ENCODE results near the gene ARHGAP21. TPM values are rescaled to one million over a fixed set of nuclear protein-coding genes. Genes with fewer than 3 reads are reported as not detected.
A peak's percentile ranks its signal among the peaks of the same experiment; 100 is the strongest.

Gene ARHGAP21
- total and polyA plus RNA-seq, 3 experiments from 2014 or later, result 3.4 to 33.7 (median 30.9) TPM

DNA sequence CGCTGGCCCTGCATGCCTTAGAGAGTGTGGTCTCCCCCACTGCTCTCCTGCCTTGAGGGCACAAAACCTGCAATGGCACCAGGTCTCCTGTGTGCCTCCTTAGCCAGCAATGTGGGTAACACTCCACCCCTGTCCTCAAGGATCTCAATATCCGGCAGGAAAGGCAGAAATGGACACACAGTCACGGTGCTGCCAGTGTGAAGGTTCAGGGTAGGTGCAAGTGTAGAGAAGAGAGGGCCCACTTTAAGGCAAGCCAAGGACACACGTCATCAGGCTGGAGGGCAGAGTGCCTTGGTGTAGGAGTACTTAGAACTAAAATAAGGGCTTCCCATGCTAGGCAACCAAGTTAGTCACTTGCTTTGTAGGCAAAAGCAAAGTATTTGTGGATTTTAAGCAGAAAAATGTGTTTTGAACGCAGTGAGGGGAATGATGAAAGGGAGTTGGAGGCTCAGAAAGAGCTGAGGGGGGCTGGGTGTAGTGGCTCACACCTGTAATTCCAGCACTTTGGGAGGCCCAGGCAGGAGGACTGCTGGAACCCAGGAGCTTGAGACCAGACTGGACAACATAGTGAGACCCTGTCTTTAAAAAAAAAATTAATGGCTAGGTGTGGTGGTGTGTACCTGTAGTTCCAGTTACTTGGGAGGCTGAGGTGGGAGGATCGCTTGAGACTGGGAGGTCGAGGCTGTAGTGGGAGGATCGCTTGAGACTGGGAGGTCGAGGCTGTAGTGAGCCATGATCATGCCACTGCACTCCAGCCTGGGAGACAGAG is 152.8 kb downstream of the ARHGAP21 start:
- no peaks in the 10 kb centered on the region for H3K36me3 ChIP-seq (ENCODE audit: insufficient read depth, low read length)
- POLR2A ChIA-PET, result no interaction called here
- no peaks in the 10 kb centered on the region for H3K27me3 ChIP-seq (ENCODE audit: insufficient read depth, low read length, poor library complexity, severe bottlenecking)
- peaks cover 0 to 9% (median 4%) of the 10 kb centered on the region in 3 donors for H3K4me1 Mint-ChIP-seq
- peak overlapping the region; percentile 67 for H3K27ac ChIP-seq (ENCODE audit: low read depth, low read length)
- no peak for DNase-seq
- no peak overlapping the region for H3K4me3 ChIP-seq (ENCODE audit: low read length)
- no peaks in the 10 kb centered on the region for H3K9me3 ChIP-seq (ENCODE audit: low read length)
- H3K27ac Mint-ChIP-seq, result no peak overlapping the region
- H3K27me3 Mint-ChIP-seq, result peaks cover 20 to 58% of the 10 kb centered on the region in 2 donors
- CTCF ChIA-PET, result no interaction called here
- no peaks in the 10 kb centered on the region for H3K4me1 ChIP-seq (ENCODE audit: insufficient read depth, low read length)
- H3K36me3 Mint-ChIP-seq, result peaks cover 0 to 3% (median 0%) of the 10 kb centered on the region in 3 donors
- H3K9me3 Mint-ChIP-seq, result no peaks in the 10 kb centered on the region
- no peak overlapping the region for H3K4me3 Mint-ChIP-seq

DNA sequence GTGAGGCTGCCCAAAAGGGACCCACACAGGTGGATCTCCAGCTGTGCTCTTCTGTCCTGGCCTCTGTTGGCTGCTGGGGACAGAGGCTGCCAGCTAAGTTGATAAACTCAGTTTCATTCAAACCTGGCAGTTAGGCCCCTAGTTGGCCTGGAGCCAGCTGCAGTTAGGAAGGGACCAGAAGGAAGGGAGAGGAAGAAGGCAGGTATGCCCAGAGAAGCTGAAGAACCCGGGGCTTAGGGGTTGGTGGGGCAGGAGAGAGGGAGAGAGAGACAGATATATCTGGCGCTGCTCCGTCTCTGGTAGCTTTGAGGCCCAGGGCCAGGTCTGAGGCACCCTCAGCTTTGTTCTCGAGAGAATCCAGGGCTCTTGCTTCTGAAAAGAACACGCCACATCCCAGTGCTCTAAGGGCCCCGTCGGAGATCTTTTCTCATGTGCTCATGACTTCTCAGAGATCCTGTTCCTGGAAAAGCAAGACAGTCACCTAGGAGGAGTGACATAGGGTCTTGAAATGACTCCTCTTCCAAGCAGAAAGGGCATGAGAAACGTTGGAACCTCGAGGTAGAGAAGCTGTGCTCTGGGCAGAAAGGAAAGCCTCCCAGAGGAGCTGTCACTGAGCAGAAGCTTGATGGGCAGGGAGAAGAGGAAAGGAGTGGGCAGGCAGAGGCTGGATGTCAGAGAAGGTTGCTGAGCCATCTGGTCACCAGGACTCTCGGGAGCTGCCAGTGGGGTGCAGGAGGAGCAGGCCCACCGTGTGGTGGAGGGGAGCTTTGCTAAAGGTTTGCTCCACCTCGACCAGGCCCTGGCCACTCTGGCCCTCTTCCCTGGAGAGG is 153.6 kb downstream of the ARHGAP21 start:
- Histone ChIP-seq H3K27me3 (ENCODE audit: insufficient read depth, low read length, poor library complexity, severe bottlenecking) (no peaks in the 10 kb centered on the region), H3K4me1 (ENCODE audit: insufficient read depth, low read length) (no peaks in the 10 kb centered on the region), H3K27ac (ENCODE audit: low read depth, low read length) (peak overlapping the region; percentile 67), H3K4me3 (ENCODE audit: low read length) (no peak overlapping the region), H3K36me3 (ENCODE audit: insufficient read depth, low read length) (no peaks in the 10 kb centered on the region), H3K9me3 (ENCODE audit: low read length) (no peaks in the 10 kb centered on the region)
- CTCF ChIA-PET, result no interaction called here
- Mint-ChIP-seq H3K27me3 (peaks cover 20 to 55% of the 10 kb centered on the region in 2 donors), H3K4me1 (peaks cover 0 to 1% (median 0%) of the 10 kb centered on the region in 3 donors), H3K27ac (peak overlapping the region in 1 of 8 donors; percentile 59), H3K4me3 (no peak overlapping the region), H3K9me3 (no peaks in the 10 kb centered on the region), H3K36me3 (peaks cover 0 to 3% (median 0%) of the 10 kb centered on the region in 3 donors)
- no peak for DNase-seq
- POLR2A ChIA-PET, result no interaction called here

DNA sequence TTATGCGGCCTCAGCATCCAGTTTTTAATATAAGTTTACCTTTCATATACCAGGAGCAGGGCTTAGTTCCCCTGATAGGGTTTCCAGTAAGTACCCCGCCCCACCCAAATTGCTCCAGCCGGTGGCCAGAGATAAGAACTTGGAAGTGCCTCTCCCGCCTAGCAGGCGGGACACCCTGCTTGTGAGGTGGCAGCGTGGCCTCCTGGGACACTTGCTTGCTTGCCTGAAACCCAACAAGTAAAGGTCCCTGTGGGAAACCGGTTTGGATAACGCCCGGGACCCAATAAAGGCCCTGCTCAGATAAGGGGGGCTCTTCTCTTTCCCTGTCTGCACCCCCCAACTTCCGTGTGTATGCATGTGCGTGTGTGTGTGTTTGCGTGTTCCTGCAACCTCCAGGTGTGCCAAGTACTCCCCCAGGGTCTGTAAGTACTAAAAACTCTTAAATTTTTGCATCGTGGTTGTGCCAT is 154.3 kb downstream of the ARHGAP21 start:
- no peak overlapping the region for H3K4me3 ChIP-seq (ENCODE audit: low read length)
- DNase-seq, result no peak
- ChIA-PET CTCF (no interaction called here), POLR2A (no interaction called here)
- peak overlapping the region; percentile 67 for H3K27ac ChIP-seq (ENCODE audit: low read depth, low read length)
- Mint-ChIP-seq H3K4me1 (no peaks in the 10 kb centered on the region), H3K27ac (peak overlapping the region in 1 of 8 donors; percentile 59), H3K27me3 (peaks cover 16 to 55% of the 10 kb centered on the region in 2 donors), H3K9me3 (no peaks in the 10 kb centered on the region), H3K36me3 (peaks cover 0 to 3% (median 0%) of the 10 kb centered on the region in 3 donors), H3K4me3 (no peak overlapping the region)
- no peaks in the 10 kb centered on the region for H3K36me3 ChIP-seq (ENCODE audit: insufficient read depth, low read length)
- no peaks in the 10 kb centered on the region for H3K4me1 ChIP-seq (ENCODE audit: insufficient read depth, low read length)
- H3K9me3 ChIP-seq (ENCODE audit: low read length), result no peaks in the 10 kb centered on the region
- no peaks in the 10 kb centered on the region for H3K27me3 ChIP-seq (ENCODE audit: insufficient read depth, low read length, poor library complexity, severe bottlenecking)

DNA sequence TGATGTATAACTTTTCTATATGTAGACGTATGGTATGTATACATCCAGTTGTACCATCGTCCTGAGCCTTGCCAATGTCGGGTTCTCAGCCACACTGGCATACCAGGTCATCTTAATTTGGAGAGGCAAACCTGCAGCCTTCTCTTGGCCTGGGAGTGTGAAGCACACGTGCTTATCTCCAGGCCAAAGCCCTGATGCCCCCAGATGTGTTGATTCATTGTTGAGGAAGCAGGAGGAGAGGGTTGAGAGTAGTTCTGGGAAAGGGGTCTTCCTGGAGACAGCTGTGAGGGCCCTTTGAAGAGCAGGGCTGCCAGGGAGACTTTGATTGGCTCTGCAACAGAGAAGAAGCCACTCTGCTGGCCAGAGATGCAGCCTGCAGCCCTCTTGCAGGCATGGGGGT is 155.6 kb downstream of the ARHGAP21 start:
- Mint-ChIP-seq H3K9me3 (no peaks in the 10 kb centered on the region), H3K27me3 (peaks cover 14 to 47% of the 10 kb centered on the region in 2 donors), H3K4me1 (no peaks in the 10 kb centered on the region), H3K27ac (peak overlapping the region in 1 of 8 donors; percentile 26), H3K36me3 (peaks cover 0 to 3% (median 0%) of the 10 kb centered on the region in 3 donors), H3K4me3 (no peak overlapping the region)
- H3K9me3 ChIP-seq (ENCODE audit: low read length), result no peaks in the 10 kb centered on the region
- DNase-seq, result no peak
- no peaks in the 10 kb centered on the region for H3K27me3 ChIP-seq (ENCODE audit: insufficient read depth, low read length, poor library complexity, severe bottlenecking)
- POLR2A ChIA-PET, result no interaction called here
- no peak overlapping the region for H3K27ac ChIP-seq (ENCODE audit: low read depth, low read length)
- no peaks in the 10 kb centered on the region for H3K4me1 ChIP-seq (ENCODE audit: insufficient read depth, low read length)
- H3K36me3 ChIP-seq (ENCODE audit: insufficient read depth, low read length), result no peaks in the 10 kb centered on the region
- CTCF ChIA-PET, result no interaction called here
- H3K4me3 ChIP-seq (ENCODE audit: low read length), result no peak overlapping the region

DNA sequence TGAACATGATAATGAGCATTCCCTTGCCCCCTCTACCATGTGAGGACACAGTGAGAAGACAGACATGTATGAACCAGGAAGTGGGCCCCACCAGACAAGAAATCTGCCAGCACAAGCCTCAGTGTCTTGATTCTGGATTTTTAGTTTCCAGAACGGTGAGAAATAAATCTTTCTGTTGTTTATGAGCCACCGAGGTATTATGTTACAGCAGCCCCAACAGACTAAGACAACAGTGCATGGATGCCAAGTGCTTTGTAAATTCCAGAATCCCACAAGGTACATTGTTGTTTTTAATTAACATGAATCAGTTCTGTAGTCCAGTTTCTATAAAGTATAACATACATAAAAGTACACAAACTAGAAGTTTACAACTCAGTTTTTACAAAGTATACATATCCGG is 162.2 kb downstream of the ARHGAP21 start:
- Mint-ChIP-seq H3K36me3 (no peaks in the 10 kb centered on the region), H3K9me3 (no peaks in the 10 kb centered on the region), H3K4me1 (peaks cover 3 to 5% (median 3%) of the 10 kb centered on the region in 3 donors), H3K27me3 (peaks cover 2 to 10% of the 10 kb centered on the region in 2 donors), H3K4me3 (no peak overlapping the region), H3K27ac (no peak overlapping the region)
- no peak for DNase-seq
- ChIA-PET CTCF (no interaction called here), POLR2A (no interaction called here)
- Histone ChIP-seq H3K4me1 (ENCODE audit: insufficient read depth, low read length) (no peaks in the 10 kb centered on the region), H3K4me3 (ENCODE audit: low read length) (no peak overlapping the region), H3K9me3 (ENCODE audit: low read length) (no peaks in the 10 kb centered on the region), H3K36me3 (ENCODE audit: insufficient read depth, low read length) (no peaks in the 10 kb centered on the region), H3K27me3 (ENCODE audit: insufficient read depth, low read length, poor library complexity, severe bottlenecking) (no peaks in the 10 kb centered on the region), H3K27ac (ENCODE audit: low read depth, low read length) (no peak overlapping the region)

DNA sequence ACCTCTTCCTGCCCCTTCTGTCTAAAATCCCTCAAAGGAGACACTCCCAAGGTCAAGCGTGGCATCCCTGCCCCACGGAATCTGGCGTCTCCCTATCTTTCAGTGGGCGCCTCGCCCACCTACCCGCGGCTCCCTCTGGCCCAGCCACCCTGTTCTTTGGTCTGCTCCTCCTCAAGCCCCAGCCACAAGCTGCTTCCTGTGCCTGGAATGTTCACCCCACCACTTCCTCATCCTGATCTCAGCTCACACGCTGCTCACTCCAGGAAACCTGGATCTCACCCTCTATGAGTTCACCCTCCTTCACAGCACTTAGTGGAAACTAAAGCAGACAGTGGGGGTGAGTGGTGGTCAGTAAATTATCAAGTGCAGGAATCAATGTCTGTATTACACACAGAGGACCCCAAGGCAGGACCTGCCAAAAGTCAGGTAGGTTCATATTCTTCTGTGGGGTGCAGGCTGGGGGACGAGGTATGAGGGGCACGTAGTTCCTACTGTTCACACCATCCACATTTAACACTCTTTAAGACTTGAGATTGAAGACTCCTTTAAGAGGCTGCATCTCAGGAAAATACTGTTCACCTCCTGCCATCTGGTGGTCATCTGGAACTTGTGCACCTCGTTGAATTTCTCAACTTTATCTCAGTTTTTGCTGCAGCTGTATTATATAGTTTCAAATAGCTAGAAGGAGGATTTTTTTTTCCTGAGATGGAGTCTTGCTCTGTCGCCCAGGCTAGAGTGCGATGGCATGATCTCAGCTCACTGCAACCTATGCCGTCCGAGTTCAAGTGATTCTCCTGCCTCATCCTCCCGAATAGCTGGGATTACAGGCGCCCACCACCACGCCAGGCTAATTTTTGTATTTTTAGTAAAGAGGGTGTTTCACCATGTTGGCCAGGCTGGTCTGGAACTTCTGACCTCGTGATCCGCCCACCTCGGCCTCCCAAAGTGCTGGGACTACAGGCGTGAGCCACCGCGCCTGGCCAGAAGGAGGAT is 166.6 kb downstream of the ARHGAP21 start:
- ChIA-PET POLR2A (no interaction called here), CTCF (interaction anchor here (0.9 to 1.2 kb wide), 2 partner anchors 523 to 1241 kb away, joined by 3 read pairs; no protein-coding TSS in a partner anchor)
- no peaks in the 10 kb centered on the region for H3K9me3 Mint-ChIP-seq
- peaks cover 5 to 6% of the 10 kb centered on the region in 2 donors for H3K27me3 Mint-ChIP-seq
- Histone ChIP-seq H3K27ac (ENCODE audit: low read depth, low read length) (no peak overlapping the region), H3K36me3 (ENCODE audit: insufficient read depth, low read length) (no peaks in the 10 kb centered on the region), H3K27me3 (ENCODE audit: insufficient read depth, low read length, poor library complexity, severe bottlenecking) (no peaks in the 10 kb centered on the region), H3K4me3 (ENCODE audit: low read length) (no peak overlapping the region), H3K9me3 (ENCODE audit: low read length) (no peaks in the 10 kb centered on the region), H3K4me1 (ENCODE audit: insufficient read depth, low read length) (no peaks in the 10 kb centered on the region)
- no peak overlapping the region for H3K4me3 Mint-ChIP-seq
- DNase-seq, result peak in 1 of 5 donors; percentile 21
- H3K36me3 Mint-ChIP-seq, result no peaks in the 10 kb centered on the region
- peaks cover 3 to 5% (median 3%) of the 10 kb centered on the region in 3 donors for H3K4me1 Mint-ChIP-seq
- no peak overlapping the region for H3K27ac Mint-ChIP-seq

DNA sequence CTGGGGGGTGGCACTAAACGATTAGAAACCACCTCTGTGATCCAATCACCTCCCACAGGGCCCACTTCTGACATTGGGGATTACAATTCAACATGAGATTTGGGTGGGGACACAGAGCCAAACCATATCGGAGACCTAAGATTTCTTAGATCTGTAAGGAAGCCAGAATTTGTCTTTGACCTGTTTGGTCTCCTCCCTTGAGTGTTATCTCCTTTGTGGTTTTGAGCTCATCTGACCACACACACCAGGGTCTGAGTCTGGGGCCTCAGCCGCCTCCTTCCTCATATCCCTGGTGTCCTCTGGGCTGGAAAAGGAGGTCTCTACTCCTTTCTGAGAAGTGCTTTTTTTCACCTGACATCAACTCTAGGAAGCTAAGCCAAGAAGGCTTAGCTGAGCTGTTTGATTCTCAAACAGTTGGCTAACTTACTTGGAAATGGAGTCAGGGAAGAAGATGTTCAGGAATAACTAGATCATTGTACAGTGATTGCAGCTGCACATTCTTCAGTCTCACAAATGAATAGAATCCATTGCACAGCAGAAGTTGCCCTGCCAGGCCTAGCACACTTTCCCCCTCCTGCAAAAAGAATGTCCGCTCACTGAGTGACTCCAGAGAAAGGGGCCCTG is 167.4 kb downstream of the ARHGAP21 start:
- Mint-ChIP-seq H3K27ac (no peak overlapping the region), H3K9me3 (no peaks in the 10 kb centered on the region), H3K36me3 (no peaks in the 10 kb centered on the region), H3K27me3 (peaks cover 5 to 6% of the 10 kb centered on the region in 2 donors), H3K4me3 (no peak overlapping the region), H3K4me1 (peaks cover 3 to 5% (median 3%) of the 10 kb centered on the region in 3 donors)
- Histone ChIP-seq H3K27me3 (ENCODE audit: insufficient read depth, low read length, poor library complexity, severe bottlenecking) (no peaks in the 10 kb centered on the region), H3K36me3 (ENCODE audit: insufficient read depth, low read length) (no peaks in the 10 kb centered on the region), H3K4me3 (ENCODE audit: low read length) (no peak overlapping the region), H3K4me1 (ENCODE audit: insufficient read depth, low read length) (no peaks in the 10 kb centered on the region), H3K27ac (ENCODE audit: low read depth, low read length) (no peak overlapping the region), H3K9me3 (ENCODE audit: low read length) (no peaks in the 10 kb centered on the region)
- no peak for DNase-seq
- ChIA-PET CTCF (no interaction called here), POLR2A (no interaction called here)

Measured in CD8-positive, alpha-beta memory T cell (primary cell).